Heart left ventricle (tissue), 13 donors: ENCODE results near the gene PIGV.

Experiments used
- CTCF ChIP-seq, 12 donors: fragments of 200-600 bp; sonication (generic) in 4 of 12; IDR thresholded peaks; one replicate each; pipeline versions ENCODE4 v1.5.0 to v1.8.0; 2018 to 2022; ENCODE audit warnings: antibody characterized with exemption in 12 of 12, mild to moderate bottlenecking in 5 of 12
- POLR2A ChIP-seq, 2 donors: fragments of 450-650 bp; IDR thresholded peaks; one replicate each; pipeline ENCODE4 v1.6.1; 2017; ENCODE audit warnings: antibody characterized with exemption in 2 of 2, mild to moderate bottlenecking in 2 of 2, moderate library complexity in 2 of 2
- donor health status: ischemic (EF 13 %, LVEDD 7.1; RV severe dilation, severe dysfunction).
- donor health status: DM: no; HTN: yes; CAD: no.
- donor health status: DM: no; HTN: no; CAD: no.
- donor health status: ischemic (EF 25% LVEDD 6.9; RV normal size, moderate dysfunction).
- donor health status: ischemic (EF 25% LVEDD 5.7; RV mildly dilated, moderate dysfunction).
- donor health status: ischemic (EF 35%, LVEDD 5.7; RV mildly dilated, moderate dysfunction).
- donor health status: nonischemic (EF 11% LVEDD 7.7; RV severe dilation, severe dysfunction).
- donor health status: DM: yes; HTN: yes; CAD: no.
- donor health status: PGD.
- donor health status: ischemic (EF 29% LVEDD 5.4; RV normal size, mild dysfunction).
- donor health status: nonischemic (EF 23%, LVEDD 6.1; RV moderate dilation, normal function).

- TF ChIP-seq CTCF (IDR thresholded peaks at IDR 0.05), result no peak
- TF ChIP-seq POLR2A (IDR thresholded peaks at IDR 0.05), result no peak
Measured at GRCh38 chr1:26749458-26749857, 38.3 kb upstream of the PIGV start.
